NOMO-1 (cell line): ENCODE measurements around the gene ZNF613.
"Not testable (repeated sequence)": the region's sequence is repeated elsewhere in the genome, so short reads cannot be mapped to it uniquely, and the experiment has no call there.

Experiments used
- DNase-seq, 2 experiments: peaks; one replicate each; lab custom pipeline; 2025; ENCODE audit not compliant: unreplicated experiment in 2 of 2; lab: John Stamatoyannopoulos, UW

Gene ZNF613

DNA sequence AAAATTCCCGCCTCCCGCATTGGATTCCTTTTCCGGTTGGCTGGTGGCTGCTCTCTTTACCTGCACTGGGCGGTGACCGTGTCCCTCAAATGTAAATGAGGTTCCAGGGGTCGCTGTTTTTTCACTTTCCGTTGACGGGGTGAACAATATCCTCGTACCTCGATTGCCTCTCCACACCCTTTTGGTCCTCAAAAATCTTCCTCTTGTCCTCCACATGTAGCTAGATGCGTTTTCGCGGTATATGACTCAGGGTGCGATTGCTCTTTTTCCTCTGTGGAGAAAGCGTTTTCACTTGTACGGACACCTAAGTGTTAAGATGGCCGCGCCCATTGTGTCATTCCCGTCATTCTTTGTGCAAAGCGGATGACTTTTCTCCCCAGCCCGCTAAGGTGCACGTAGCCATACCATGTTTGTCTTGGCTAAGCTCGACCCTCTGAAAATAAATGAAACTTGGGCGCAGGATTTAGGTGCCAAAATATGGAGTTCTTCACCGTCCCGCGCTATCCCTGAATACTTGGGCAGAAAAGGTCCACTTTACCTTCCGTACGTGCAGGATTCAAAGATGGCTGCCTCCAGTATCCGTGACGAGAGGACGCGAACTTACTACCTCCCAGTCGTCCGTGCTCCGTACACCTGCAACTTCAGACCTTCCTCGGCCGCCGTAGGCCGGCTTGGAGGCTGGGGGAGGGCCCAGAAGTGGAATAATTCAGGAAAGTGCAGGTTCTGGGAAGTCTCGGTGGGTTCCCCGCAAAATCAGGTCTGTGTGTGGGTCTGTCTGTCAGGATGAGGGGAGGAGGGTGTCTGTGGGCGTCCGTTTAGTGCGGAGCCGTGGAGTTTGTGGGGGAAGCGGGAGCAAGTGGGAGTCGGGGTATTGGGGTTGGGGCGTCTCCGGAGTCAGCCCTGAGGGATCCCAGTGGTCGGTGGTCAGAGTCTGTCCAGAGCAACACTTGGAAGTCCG is at the start of gene ZNF613:
Gene ZNF613 (plus strand): TSS at position 689 of the 958 bp plus-strand sequence. CDS start 8,749 bp downstream, outside the sequence.
- peak; percentile 89 to 94 for DNase-seq

DNA sequence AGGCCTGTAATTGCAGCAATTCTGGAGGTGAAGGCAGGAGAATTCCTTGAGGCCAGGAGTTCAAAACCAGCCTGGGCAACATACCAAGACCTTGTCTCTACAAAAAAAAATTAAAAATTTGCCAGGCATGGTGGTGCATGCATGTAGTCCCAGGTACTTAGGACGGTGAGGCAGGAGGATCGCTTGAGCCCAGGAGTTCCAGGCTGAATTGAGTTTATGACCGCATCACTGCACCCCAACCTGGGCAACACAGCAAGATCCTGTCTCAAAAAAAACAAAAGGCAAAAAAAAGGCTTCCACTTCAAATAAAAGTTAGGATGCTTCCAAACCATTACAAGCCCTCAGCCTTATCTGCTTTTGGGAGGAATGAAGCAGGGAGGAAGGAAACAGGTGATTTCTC is 44.8 kb upstream of the ZNF613 start:
- DNase-seq, result no peak

DNA sequence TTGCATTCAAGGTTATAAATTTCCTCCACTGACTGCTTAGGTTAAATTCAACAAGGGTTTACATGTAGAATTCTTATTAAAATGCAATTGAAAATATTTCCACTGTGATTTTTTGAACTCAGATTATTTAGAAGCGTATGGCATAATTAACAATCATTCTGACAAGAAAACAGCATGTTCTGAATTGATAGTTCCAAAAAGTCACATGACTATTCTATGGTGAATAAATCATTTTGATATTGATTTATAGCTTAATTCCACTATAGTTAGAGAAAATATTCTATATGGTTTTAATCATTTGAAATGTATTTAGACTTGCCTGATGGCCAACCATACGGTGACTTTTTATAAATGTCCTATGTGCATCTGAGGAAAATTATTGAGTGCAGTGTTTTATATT is 42.6 kb upstream of the ZNF613 start:
- DNase-seq, result no peak

DNA sequence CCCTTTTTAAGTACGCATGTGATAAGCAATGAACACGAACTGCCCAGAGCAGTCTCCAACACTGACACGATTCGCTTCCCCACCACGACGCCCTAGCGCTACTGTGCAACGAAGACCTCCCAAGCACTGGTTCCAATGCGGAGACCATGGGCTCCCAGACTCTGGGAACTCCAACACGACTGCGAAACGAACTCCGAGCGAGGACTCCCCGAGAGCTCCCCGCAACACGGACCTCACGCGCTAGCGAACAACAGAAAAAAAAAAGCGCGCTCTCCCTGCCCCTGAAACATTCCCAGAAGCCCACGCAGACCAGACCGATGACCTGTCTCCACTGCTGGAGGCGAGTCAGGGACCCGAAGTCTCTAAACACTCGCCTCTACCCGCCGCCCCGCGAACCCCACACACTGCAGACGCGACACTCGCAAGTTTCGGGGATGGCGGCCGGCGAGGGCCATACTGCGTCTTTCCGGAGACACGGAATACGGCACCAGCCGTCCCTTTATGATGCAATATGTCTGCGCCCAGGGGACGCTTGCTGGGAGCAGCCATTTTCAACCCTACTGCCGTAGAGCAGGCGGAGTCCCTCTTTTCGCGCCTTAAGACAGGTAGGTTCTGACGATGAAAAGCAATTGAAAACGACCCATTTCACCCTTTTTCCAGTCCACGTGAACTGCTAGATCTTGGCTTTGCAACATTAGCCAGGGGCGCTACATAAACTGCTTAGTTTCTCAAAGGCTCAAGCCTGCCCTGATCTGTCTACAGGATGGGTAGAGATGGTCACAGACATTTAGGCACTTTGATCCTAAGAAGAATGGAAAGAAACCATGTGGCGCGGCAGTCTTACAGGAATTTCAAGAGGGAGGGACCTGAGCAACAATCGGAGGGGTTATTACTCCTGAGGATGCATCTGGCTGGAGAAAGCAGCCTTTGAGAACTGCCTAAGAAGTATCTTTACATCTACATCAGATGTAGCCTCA is 39.5 kb upstream of the ZNF613 start, which contains the start of gene ZNF577:
Gene ZNF577 (minus strand): TSS at position 430 of the 977 bp plus-strand sequence. CDS start 7,569 bp downstream, outside the sequence.
- DNase-seq, result no peak

DNA sequence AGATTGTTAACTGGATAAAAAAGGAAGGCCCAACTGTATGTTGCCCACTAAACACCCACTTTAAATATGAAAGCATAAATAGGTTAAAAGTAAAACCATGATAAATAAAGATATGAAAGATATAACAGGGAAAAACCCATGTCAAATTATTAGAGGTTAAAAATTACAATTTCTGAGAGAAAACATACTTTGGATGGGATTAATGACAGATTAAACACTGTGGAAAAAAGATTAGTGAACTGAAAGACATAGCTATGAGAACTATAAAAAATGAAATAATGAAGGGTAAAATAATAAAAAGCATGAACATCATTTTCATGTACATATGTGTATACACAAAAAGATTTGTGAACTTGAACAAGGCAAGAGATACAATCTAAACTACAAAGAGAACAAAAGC is 37.3 kb upstream of the ZNF613 start:
- no peak for DNase-seq

DNA sequence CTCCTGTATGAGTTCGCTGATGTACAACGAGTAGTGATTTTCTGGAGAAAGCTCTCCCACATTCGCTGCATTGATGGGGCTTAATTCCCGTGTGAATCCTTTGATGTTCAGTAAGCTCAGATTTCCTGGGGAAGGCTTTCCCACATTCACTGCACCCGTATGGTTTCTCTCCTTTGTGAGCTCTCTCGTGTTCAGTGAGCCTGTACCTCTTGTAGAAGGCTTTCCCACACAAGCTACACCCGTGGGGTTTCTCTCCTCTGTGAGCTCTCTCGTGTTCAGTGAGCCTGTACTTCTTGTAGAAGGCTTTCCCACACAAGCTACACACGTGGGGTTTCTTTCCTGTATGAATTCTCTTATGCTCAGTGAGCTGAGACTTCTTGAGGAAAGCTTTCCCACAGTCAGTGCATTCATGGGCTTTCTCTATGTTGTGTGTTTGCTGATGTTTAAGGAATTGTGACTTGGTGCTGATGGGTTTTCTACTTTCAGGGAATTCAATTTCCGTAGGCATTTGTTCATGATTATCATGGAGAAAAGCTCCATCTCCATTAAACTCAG is 36.0 kb upstream of the ZNF613 start:
- no peak for DNase-seq

DNA sequence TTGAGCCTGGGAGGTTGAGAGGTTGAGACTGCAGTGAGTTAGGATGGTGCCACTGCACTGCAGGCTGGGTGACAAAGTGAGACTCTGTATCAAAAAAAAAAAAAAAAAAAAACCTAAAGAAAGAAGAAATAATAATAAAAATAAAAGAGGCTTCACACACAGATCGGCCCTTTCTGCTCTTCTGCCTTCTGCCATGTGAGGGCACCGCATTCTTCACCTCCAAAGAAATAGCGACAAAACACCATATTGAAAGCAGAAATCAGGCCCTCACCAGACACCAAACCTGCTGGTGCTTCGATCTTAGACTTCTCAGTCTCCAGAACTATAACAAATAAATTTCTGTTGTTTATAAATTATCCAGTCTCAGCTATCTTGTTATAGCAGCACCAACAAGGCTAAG is 25.4 kb upstream of the ZNF613 start:
- no peak for DNase-seq

DNA sequence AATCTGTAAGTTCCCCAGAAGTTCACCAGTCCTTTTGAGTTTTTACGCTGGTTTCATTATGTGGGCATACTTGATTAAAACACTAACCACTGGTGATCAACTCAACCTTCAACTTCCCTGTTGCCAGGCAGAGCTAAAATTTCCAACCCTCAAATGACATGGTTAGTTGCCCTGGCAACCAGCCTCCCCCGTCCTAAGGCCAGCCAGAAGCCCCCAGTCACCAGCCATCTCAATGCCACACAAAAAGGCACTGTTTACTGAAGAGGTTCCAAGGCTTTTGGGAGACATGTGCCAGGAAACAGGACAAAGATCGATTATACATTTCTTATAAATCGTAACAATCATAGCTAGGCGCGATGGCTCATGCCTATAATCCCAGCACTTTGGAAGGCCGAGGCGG is 24.1 kb upstream of the ZNF613 start:
- DNase-seq, result no peak

DNA sequence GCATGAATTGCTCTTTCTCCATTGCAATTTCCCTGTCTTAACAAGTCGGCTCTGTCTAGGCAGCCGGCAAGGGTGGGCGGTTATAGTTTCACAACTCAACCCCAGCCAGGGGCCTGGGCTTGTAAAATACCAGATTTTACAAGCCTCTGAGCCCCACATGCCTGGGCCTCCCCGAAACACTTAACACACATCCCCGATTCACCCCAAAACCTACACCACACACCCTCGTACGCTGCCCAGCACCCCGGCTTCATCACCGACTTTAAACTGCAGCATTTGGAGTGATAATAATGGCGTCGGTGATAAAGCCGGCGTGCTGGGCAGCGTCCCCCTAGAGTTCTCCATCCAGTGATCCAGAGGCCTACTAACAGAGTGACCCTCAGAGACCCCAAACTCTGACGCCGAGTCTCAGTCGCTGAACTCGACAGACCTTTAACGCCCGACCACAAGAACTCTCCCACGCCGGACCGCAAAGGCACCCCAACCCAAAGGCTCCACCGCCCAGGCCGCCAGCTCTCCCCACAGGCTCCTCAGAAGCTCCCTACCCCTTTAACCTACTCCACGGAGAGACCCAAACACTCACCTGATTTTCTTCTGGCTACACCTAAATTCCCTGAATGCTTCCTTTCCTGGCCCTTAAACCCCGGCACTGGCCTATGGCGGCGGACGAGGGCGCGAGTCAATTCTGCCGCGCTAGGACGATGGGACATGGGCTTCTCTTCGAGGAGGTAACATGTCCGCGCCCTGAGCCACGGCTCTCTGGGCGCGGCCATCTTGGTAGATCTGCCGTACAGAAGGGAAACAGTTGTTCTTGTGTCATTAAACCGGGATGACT is 22.7 kb upstream of the ZNF613 start, which contains the start of gene ZNF649:
Gene ZNF649 (minus strand): TSS at position 687 of the 835 bp plus-strand sequence. CDS start 4,910 bp downstream, outside the sequence.
- peak; percentile 79 to 80 for DNase-seq

DNA sequence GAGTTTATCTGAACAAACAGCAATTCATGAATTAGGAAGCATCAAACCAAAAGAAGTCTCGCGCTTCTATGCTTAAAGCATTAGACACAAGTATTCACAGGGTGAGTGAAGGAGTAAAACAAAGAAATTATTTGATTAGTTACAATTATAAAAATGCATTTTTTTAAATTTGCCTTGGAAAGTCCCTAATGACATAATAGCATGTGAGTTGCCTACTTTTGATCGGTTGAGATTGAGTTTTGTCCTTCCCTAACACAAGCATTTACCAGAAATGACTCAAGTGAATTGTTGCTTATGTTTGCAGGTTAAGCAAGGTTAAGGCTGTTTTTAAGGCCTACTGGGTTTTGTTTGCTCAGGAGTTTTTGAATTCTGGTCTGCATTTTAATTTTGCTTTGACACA is 22.1 kb upstream of the ZNF613 start:
- no peak for DNase-seq

DNA sequence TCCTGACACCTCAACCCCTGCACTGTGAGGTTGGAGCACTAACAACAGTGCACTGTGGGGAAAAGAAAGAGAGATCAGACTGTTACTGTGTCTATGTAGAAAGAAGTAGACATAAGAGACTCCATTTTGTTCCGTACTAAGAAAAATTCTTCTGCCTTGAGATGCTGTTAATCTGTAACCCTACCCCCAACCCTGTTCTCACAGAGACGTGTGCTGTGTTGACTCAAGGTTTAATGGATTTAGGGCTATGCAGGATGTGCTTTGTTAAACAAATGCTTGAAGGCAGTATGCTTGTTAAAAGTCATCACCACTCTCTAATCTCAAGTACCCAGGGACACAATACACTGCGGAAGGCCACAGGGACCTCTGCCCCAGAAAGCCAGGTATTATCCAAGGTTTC is 21.6 kb upstream of the ZNF613 start:
- DNase-seq, result not testable (repeated sequence)

DNA sequence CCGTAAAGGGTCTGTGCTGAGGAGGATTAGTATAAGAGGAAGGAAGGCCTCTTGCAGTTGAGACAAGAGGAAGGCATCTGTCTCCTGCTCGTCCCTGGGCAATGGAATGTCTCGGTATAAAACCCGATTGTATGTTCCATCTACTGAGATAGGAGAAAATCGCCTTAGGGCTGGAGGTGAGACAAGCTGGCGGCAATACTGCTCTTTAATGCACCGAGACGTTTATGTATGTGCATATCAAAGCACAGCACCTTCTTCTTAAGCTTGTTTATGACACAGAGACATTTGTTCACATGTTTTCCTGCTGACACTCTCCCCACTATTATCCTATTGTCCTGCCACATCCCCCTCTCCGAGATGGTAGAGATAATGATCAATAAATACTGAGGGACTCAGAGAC is 21.2 kb upstream of the ZNF613 start:
- DNase-seq, result not testable (repeated sequence)

DNA sequence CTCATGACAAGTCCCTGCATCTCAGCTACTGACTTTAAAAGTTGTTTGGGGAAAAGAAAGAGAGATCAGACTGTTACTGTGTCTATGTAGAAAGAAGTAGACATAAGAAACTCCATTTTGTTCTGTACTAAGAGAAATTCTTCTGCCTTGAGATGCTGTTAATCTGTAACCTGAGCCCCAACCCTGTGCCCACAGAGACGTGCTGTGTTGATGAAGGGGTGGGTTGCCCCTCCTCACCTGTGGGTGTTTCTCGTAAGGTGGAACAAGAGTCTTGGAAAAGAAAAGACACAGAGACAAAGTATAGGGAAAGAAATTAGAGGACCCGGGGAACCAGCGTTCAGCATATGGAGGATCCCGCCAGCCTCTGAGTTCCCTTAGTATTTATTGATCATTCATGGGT is 19.3 kb upstream of the ZNF613 start:
- not testable (repeated sequence) for DNase-seq

DNA sequence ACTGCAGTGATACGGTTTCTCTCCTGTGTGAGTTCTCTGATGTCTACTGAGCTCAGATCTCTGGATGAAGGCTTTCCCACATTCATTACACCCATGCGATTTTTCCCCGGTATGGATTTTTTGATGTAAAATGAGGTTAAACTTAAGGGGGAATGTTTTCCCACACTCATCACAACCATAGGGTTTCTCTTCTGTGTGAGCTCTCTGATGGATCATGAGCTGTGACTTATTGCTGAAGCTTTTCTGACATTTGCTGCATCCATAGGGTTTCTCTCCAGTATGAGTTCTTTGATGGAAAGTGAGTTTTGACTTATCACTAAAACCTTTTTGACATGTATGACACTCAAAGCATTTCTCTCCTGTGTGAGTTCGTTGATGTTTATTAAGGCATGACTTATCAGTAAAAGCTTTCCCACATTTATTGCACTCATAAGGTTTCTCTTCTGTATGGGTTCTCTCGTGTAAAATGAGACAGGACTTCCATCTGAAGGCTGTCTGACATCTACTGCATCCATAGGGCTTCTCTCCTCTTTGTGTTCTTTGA is 11.9 kb upstream of the ZNF613 start:
- no peak for DNase-seq

DNA sequence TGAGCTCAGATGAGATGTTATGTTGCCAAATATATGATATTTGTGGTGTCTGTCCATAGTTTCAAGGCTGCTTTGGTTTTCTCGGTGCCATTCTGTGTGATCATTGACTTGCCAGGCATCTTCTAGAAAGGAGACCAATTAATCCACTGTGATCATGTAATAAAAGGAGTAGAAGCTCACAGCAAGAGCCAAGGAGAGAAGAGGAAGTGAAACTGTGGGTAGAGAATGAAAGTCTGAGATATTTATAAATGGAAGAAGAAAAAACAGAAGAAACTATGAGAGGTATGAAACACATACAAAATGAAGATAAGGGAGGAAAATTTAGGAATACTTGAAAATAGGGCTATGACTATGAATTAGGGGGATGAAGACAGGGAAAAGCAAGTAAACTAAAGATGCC is 11.1 kb upstream of the ZNF613 start:
- DNase-seq, result peak in 1 of 2 experiments; percentile 38

DNA sequence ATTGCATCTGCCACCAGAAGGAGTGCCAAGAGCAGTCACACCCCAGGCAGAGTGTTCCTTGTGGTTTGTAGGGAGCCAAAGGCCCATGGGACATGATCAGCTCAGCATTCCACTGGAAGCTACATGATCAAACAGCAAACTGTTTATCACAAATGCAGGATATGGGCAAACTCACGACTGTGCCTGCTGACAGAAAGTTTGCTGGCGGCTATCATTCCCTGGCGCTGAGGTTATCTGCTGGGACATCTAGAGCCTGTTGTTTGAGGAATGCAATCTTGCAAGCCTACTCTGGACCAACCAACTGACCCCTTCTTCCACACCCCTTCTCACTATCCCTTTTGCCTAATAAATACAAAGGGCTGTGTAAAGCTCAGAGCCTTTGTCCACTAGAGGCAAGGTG is 7.7 kb upstream of the ZNF613 start:
- DNase-seq, result no peak

DNA sequence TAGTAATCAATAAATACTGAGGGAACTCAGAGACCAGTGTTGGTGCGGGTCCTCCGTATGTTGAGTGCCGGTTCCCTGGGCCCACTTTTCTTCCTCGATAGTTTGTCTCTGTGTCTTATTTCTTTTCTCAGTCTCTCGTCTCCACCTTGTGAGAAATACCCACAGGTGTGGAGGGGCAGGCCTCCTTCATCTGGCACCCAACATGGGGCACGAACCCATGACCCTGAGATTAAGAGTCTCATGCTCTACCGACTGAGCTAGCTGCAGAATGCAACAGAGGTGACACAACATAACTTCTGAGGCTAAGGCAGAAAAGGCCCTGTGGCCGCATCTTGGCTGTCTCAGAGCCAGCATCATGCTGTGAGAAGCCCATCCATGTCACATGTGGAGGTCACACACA is 5.3 kb upstream of the ZNF613 start:
- no peak for DNase-seq

DNA sequence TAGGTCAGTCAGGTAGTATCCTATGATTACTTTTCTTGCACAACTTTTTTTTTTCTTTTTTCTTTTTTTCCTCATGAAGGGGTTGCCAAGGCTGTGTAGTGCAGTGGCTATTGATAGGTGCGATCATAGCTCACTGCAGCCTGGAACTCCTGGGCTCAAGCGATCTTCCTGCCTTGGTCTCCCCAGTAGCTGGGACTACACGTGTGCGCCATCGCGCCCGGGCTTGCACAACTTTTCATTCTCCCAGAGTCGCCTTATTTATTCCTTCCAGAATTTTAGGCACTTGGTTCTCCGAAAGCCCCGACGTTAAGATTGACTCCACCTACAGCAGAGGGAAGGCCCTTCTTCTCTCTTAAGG is 867 bp upstream of the ZNF613 start:
- DNase-seq, result no peak

DNA sequence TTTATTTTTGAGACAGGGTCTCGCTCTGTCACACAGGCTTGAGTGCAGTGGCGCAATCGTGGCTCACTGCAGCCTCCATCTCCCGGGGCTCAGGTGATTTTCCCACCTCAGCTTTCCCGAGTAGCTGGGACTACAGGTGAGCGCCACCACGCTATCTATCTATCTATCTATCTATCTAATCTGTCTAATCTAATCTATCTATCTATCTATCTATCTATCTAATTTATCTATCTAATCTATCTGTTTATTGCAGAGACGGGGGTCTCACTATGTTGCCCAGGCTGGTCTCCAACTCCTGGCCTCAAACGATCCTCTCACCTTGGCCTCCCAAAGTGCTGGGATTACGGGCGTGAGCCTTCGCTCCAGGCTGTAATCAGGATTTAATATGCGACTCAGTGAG is 587 bp downstream of the ZNF613 start:
- no peak for DNase-seq

DNA sequence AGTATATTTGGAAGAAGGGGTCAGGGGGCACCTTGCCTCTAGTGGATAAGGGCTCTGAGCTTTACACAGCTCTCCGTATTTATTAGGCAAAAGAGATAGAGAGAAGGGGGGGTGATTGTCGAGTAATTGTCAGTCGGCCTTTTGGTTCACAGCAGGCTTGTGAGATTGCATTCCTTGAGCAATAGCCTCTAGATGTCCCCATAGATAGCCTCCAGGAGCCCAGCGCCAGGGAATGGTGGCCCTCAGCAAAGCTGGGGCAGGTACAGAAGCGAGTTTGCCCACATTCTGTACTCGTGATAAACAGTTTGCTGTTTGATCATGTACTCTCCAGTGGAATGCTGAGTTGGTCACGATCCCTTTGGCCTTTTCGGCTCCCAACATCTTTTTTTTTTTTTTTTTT is 4.6 kb downstream of the ZNF613 start:
- DNase-seq, result no peak
